ENCODE results near the gene CNTNAP1. TPM values are rescaled to one million over a fixed set of nuclear protein-coding genes. Genes with fewer than 3 reads are reported as not detected.
"Not testable (repeated sequence)": the region's sequence is repeated elsewhere in the genome, so short reads cannot be mapped to it uniquely, and the experiment has no call there.

CNTNAP1 gene
- total RNA-seq, 1 donor from 2014 or later = 15.1 TPM

DNA sequence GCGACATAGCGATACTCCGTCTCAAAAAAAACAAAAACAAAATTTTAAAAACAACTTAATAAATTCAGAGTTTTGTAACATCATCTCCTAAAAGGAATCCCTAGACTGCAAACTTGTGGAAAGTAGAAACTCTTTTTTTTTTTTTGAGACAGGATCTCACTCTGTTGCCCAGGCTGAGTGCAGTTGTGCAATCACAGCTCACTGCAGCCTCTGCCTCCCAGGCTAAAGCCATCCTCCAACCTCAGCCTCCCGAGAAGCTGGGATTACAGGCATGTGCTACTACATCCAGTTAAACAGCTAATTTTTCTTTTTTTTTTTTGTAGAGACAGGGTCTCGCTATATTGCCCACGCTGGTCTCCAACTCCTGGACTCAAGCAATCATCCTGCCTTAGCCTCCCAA is 42.8 kb downstream of the CNTNAP1 start:
- Mint-ChIP-seq H3K27me3 (ENCODE audit: insufficient read depth, low read depth) (no peaks in the 10 kb centered on the region), H3K4me1 (no peaks in the 10 kb centered on the region), H3K9me3 (no peaks in the 10 kb centered on the region), H3K36me3 (peaks cover 14% of the 10 kb centered on the region), H3K4me3 (no peak overlapping the region), H3K27ac (no peak overlapping the region)
- H3K4me3 ChIP-seq = no peak overlapping the region
- no peak for DNase-seq (ENCODE audit: low spot score)
- no peaks in the 10 kb centered on the region for H3K4me1 ChIP-seq
- no peak for TF ChIP-seq EZH2phosphoT487 (IDR thresholded peaks at IDR 0.05)
- TF ChIP-seq, protein P1, sequence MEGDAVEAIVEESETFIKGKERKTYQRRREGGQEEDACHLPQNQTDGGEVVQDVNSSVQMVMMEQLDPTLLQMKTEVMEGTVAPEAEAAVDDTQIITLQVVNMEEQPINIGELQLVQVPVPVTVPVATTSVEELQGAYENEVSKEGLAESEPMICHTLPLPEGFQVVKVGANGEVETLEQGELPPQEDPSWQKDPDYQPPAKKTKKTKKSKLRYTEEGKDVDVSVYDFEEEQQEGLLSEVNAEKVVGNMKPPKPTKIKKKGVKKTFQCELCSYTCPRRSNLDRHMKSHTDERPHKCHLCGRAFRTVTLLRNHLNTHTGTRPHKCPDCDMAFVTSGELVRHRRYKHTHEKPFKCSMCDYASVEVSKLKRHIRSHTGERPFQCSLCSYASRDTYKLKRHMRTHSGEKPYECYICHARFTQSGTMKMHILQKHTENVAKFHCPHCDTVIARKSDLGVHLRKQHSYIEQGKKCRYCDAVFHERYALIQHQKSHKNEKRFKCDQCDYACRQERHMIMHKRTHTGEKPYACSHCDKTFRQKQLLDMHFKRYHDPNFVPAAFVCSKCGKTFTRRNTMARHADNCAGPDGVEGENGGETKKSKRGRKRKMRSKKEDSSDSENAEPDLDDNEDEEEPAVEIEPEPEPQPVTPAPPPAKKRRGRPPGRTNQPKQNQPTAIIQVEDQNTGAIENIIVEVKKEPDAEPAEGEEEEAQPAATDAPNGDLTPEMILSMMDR (IDR thresholded peaks at IDR 0.05) = no peak
- no peak for TF ChIP-seq EZH2 (IDR thresholded peaks at IDR 0.05)
- H4K20me1 ChIP-seq (ENCODE audit: low read depth) = no peaks in the 10 kb centered on the region
- peaks cover 10% of the 10 kb centered on the region for H3F3A ChIP-seq (ENCODE audit: low read depth)
- no peak overlapping the region for H3K27ac ChIP-seq
- no peaks in the 10 kb centered on the region for H3K9me3 ChIP-seq (ENCODE audit: low read depth)
- no peak overlapping the region for H2AFZ ChIP-seq (replicated peaks)
- no peaks in the 10 kb centered on the region for H3K27me3 ChIP-seq
- H3K9ac ChIP-seq = no peak overlapping the region
- no peaks in the 10 kb centered on the region for H3K79me2 ChIP-seq (ENCODE audit: low read depth)
- peaks cover 8% of the 10 kb centered on the region for H3K36me3 ChIP-seq
- H3K4me2 ChIP-seq = no peak overlapping the region

DNA sequence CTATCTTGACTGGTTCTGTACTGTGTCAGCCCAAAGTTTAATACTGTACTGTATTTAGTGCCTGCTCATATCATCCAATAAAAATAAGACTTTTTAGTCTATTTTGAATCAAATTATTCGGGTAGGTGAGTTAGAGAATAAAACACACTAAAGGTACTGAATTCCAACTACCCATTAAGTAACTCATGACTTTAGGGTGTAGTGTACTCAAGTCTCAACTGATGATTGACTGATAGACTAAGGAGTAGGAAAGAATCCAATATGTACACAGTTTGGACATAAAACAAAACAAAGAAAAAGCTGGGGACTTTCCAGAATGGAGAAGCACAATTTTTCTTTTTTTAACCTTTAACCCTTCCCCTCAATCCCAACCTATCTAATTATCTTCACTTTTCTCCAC is 58.4 kb downstream of the CNTNAP1 start:
- no peak overlapping the region for H3K9ac ChIP-seq
- H2AFZ ChIP-seq (replicated peaks) = no peak overlapping the region
- no peaks in the 10 kb centered on the region for H3K36me3 ChIP-seq
- H3K4me2 ChIP-seq = no peak overlapping the region
- Mint-ChIP-seq H3K4me1 (peaks cover 16% of the 10 kb centered on the region), H3K36me3 (no peaks in the 10 kb centered on the region), H3K4me3 (no peak overlapping the region), H3K9me3 (peaks cover 5% of the 10 kb centered on the region), H3K27me3 (ENCODE audit: insufficient read depth, low read depth) (peaks cover 6% of the 10 kb centered on the region), H3K27ac (no peak overlapping the region)
- peaks cover 7% of the 10 kb centered on the region for H3K27me3 ChIP-seq
- H3F3A ChIP-seq (ENCODE audit: low read depth) = peaks cover 9% of the 10 kb centered on the region
- peaks cover 7% of the 10 kb centered on the region for H3K4me1 ChIP-seq
- no peak for DNase-seq (ENCODE audit: low spot score)
- H3K4me3 ChIP-seq = no peak overlapping the region
- no peaks in the 10 kb centered on the region for H3K9me3 ChIP-seq (ENCODE audit: low read depth)
- TF ChIP-seq EZH2phosphoT487 (IDR thresholded peaks at IDR 0.05) = no peak
- peaks cover 7% of the 10 kb centered on the region for H4K20me1 ChIP-seq (ENCODE audit: low read depth)
- no peak overlapping the region for H3K27ac ChIP-seq
- H3K79me2 ChIP-seq (ENCODE audit: low read depth) = peaks cover 61% of the 10 kb centered on the region

DNA sequence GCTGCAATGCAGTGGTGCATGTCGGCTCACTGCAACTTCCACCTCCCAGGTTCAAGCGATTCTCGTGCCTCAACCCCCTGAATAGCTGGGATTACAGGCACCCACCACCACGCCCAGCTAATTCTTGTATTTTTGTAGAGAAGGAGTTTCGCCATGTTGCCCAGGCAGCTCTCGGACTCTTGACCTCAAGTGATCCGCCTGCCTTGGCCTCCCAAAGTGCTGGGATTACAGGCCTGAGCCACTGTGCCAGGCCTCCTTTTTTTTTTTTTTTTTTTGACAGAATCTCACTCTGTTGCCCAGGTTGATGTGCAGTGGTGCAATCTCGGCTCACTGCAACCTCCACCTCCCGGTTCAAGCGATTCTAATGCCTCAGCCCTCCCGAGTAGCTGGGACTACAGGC is 60.6 kb downstream of the CNTNAP1 start:
- not testable (repeated sequence) for H3K9me3 ChIP-seq (ENCODE audit: low read depth); H3F3A ChIP-seq (ENCODE audit: low read depth); H2AFZ ChIP-seq (replicated peaks); H3K4me3 ChIP-seq; H4K20me1 ChIP-seq (ENCODE audit: low read depth); H3K36me3 ChIP-seq; H3K4me2 ChIP-seq; DNase-seq (ENCODE audit: low spot score); H3K27ac Mint-ChIP-seq; H3K27me3 Mint-ChIP-seq (ENCODE audit: insufficient read depth, low read depth); H3K4me1 ChIP-seq; H3K27ac ChIP-seq; H3K9ac ChIP-seq; H3K36me3 Mint-ChIP-seq; H3K9me3 Mint-ChIP-seq
- H3K4me1 Mint-ChIP-seq = peaks cover 16% of the 10 kb centered on the region
- H3K4me3 Mint-ChIP-seq = peak overlapping the region; percentile 69
- Histone ChIP-seq H3K27me3 (peaks cover 20% of the 10 kb centered on the region), H3K79me2 (ENCODE audit: low read depth) (peaks cover 49% of the 10 kb centered on the region)

DNA sequence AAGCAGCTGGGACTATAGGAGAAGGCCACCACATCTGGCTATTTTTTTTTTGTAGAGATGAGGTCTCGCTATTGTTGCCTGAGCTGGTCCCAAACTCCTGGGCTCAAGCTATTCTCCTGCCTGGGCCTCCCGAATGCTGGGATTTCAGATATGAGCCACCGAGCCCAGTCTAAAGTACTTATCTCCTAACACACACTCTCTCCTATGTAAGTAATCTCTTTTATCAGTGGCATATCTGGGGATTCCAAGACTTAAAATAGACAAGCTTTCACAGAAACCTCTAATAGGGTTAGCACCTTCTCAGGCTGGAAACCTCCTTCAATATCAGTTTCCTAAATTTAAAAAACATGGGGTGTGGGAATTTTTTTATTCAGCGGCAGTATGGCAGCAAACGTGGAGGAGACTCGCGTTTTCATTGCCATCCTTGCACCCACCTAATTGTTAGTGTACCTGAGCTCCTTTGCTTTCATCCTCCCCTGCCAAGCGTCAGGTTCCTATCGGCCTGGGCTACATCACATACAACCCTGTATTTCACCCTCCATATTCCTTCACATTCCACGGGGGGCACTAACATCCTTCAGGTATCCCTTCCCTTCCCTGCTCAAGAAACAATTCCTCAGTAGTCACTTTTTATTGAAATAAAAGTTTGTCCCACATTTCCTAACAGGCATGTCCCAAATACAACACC is 61.4 kb downstream of the CNTNAP1 start:
- no peak for DNase-seq (ENCODE audit: low spot score)
- Histone ChIP-seq H3K4me3 (peak overlapping the region; percentile 63), H3K4me1 (peaks cover 12% of the 10 kb centered on the region), H3K27me3 (peaks cover 20% of the 10 kb centered on the region), H3F3A (ENCODE audit: low read depth) (peaks cover 9% of the 10 kb centered on the region), H4K20me1 (ENCODE audit: low read depth) (no peaks in the 10 kb centered on the region), H3K79me2 (ENCODE audit: low read depth) (peaks cover 49% of the 10 kb centered on the region), H3K4me2 (peak overlapping the region; percentile 93), H2AFZ (replicated peaks) (peak overlapping the region; percentile 88), H3K9me3 (ENCODE audit: low read depth) (no peaks in the 10 kb centered on the region), H3K36me3 (no peaks in the 10 kb centered on the region), H3K9ac (peak overlapping the region; percentile 52), H3K27ac (no peak overlapping the region)
- Mint-ChIP-seq H3K4me3 (peak overlapping the region; percentile 97), H3K27ac (peak overlapping the region; percentile 93), H3K4me1 (peaks cover 16% of the 10 kb centered on the region), H3K9me3 (peaks cover 5% of the 10 kb centered on the region), H3K36me3 (no peaks in the 10 kb centered on the region), H3K27me3 (ENCODE audit: insufficient read depth, low read depth) (peaks cover 8% of the 10 kb centered on the region)
- TF ChIP-seq EZH2phosphoT487 (IDR thresholded peaks at IDR 0.05) = no peak
- TF ChIP-seq, protein P1 (IDR thresholded peaks at IDR 0.05) = peak; percentile 14
